Activated CD4-positive, alpha-beta T cell treated with anti-CD3 and anti-CD28 coated beads, Interleukin-2, amount 10 ng/mL, durations not matched to agents 24 days and 14 days (primary cell): ENCODE results near the gene FHOD1. TPM values are rescaled to one million over a fixed set of nuclear protein-coding genes. Genes with fewer than 3 reads are reported as not detected.
A peak's percentile ranks its signal among the peaks of the same experiment; 100 is the strongest.

Source experiments
- DNase-seq: peaks from one replicate; pipeline ENCODE4 v3.0.0; 2022
- H3K27ac Mint-ChIP-seq: one replicate; pipeline ENCODE4 v1.8.0; 2022; ENCODE audit warnings: mild to moderate bottlenecking, mixed read lengths
- H3K27me3 Mint-ChIP-seq: one replicate; pipeline ENCODE4 v1.8.0; 2022; ENCODE audit warnings: mixed read lengths
- H3K36me3 Mint-ChIP-seq: one replicate; pipeline ENCODE4 v1.8.0; 2022; ENCODE audit warnings: low read depth, mild to moderate bottlenecking, mixed read lengths
- H3K4me1 Mint-ChIP-seq: one replicate; pipeline ENCODE4 v1.8.0; 2021; ENCODE audit warnings: mixed read lengths
- H3K4me3 Mint-ChIP-seq: one replicate; pipeline ENCODE4 v1.8.0; 2022; ENCODE audit warnings: mild to moderate bottlenecking, moderate library complexity, mixed read lengths
- H3K9me3 Mint-ChIP-seq: one replicate; pipeline ENCODE4 v1.8.0; 2021; ENCODE audit warnings: mixed read lengths
- intact Hi-C: fragments of 100-400 bp; cut with micrococcal nuclease; formaldehyde crosslinking; loops from one replicate; pipeline ENCODE4 v1.15.1; 2023
- total RNA-seq: library from RNA; stranded (reverse); gene quantifications from 2 replicates; pipeline ENCODE4 v1.2.3, GENCODE V29; 2022

FHOD1 gene
- 128 TPM in 2 replicates for total RNA-seq

DNA sequence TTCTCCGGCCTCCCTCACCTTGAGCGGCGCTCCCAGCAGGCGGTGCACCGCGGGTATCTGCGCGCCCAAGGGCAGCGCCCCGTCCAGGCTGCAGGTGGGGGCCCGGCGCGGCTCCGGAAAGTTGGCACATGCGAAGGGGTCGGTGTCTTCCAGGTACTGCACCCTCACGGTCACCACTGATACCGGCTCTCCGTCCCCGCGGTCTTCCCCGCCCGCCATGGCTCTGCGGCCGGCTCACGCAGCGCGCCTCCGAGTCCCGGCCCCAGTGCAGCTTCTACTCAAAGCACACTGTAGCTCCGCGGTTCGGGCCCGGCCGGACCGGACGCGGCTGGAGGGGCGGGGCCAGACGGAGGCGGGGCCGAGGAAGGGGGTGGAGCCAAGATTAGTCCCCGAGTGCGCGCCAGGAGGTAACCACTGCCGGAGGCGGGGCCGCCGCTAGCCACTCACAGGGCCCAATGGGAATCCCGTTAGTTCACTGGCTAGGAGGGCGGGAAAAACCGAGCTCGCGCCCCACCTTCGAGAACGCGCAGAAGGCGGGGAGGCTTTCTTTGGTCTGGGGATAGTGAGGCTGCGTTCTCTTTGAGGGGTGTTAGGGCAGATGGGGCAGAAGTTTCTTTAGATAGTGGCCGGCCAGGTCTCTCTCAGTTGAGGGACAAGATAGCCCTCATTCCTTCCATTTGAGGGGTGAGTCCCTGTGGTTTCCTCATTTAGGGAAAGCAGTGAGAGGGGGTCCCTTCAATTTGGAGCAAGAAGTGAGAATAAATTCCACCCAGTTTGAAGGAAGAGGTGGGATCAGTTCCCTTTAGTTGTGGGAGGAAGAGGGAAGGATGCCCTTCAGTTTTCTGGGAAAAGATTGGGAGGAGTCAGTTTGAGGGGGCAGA is at the start of gene FHOD1:
TSS of gene FHOD1 (minus strand) at position 290 of the 881 bp plus-strand sequence. CDS start at position 219, 71 bp downstream.
- intact Hi-C loops: loop anchor here (1.0 to 10.0 kb wide), 5 partner anchors 31 to 597 kb away; partner anchors contain the start of genes ATP6V0D1, CENPT, CTCF and MATCAP1
- H3K36me3 Mint-ChIP-seq: peaks cover 7% of the 10 kb centered on the region
- H3K9me3 Mint-ChIP-seq: no peaks in the 10 kb centered on the region
- H3K4me1 Mint-ChIP-seq: peaks cover 48% of the 10 kb centered on the region
- peaks cover 14% of the 10 kb centered on the region for H3K27me3 Mint-ChIP-seq
- peak; percentile 100 for DNase-seq
- peak within 1 kb of the TSS; percentile 91 for H3K27ac Mint-ChIP-seq
- H3K4me3 Mint-ChIP-seq: peak within 1 kb of the TSS; percentile 89

- Mint-ChIP-seq H3K36me3 (no peaks in the 10 kb centered on the region), H3K27ac (no peak overlapping the region), H3K9me3 (no peaks in the 10 kb centered on the region), H3K4me1 (no peaks in the 10 kb centered on the region), H3K4me3 (no peak overlapping the region), H3K27me3 (no peaks in the 10 kb centered on the region)
- DNase-seq: no peak
- intact Hi-C loops: no loop called here
Measured at GRCh38 chr16:67296420-67296819, 49.1 kb upstream of the FHOD1 start.

DNA sequence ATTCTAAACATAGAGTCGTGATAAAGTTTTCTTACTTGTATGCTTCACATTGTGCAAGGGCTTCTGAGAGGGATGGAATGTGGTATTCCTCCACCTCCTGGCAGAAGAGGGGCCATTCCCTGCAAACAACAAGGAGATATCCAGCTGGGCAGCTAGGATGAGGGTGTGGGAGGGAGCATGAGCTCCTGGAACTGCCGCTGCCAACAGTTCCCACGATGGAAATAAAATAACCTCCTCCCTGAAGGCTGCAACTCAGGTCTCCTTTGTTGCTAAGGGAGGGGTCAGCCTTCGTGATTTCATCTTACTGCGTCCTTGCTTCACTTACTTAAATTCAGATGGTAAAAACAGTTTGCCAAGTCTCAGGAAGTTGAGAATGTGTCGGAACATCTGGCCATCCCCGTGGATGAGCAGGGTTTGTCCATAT is 47.7 kb upstream of the FHOD1 start:
- DNase-seq: no peak
- Mint-ChIP-seq H3K4me1 (no peaks in the 10 kb centered on the region), H3K9me3 (no peaks in the 10 kb centered on the region), H3K4me3 (no peak overlapping the region), H3K27ac (no peak overlapping the region), H3K36me3 (no peaks in the 10 kb centered on the region), H3K27me3 (no peaks in the 10 kb centered on the region)
- intact Hi-C loops: no loop called here

GRCh38 chr16:67294171-67294757 is 47.0 kb upstream of the FHOD1 start:
- intact Hi-C loops: no loop called here
- Mint-ChIP-seq H3K4me1 (peaks cover 3% of the 10 kb centered on the region), H3K27ac (no peak overlapping the region), H3K4me3 (no peak overlapping the region), H3K27me3 (no peaks in the 10 kb centered on the region), H3K9me3 (no peaks in the 10 kb centered on the region), H3K36me3 (no peaks in the 10 kb centered on the region)
- DNase-seq: no peak

- no peaks in the 10 kb centered on the region for H3K36me3 Mint-ChIP-seq
- H3K27me3 Mint-ChIP-seq: no peaks in the 10 kb centered on the region
- no peak overlapping the region for H3K4me3 Mint-ChIP-seq
- intact Hi-C loops: no loop called here
- H3K4me1 Mint-ChIP-seq: peaks cover 3% of the 10 kb centered on the region
- no peak overlapping the region for H3K27ac Mint-ChIP-seq
- no peaks in the 10 kb centered on the region for H3K9me3 Mint-ChIP-seq
- DNase-seq: no peak
Measured at GRCh38 chr16:67291461-67291860, 44.2 kb upstream of the FHOD1 start.

DNA sequence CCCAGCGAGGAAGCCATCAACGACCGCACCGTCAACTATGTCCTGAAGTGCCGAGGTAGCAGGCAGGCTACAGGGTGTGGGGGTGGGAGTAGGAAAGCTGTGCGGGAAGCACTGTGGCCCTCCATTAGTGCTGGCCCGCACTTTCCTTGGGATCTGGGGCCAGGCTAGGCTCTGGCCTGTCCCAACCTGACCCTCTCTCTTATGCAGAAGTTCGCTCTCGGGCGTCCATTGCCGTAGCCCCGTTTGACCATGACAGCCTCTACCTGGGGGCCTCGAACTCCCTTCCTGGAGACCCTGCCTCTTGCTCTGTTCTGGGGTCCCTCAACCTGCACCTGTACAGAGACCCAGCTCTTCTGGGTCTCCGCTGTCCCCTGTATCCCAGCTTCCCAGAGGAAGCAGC is 40.7 kb upstream of the FHOD1 start:
- no peak overlapping the region for H3K4me3 Mint-ChIP-seq
- no peaks in the 10 kb centered on the region for H3K9me3 Mint-ChIP-seq
- no peak overlapping the region for H3K27ac Mint-ChIP-seq
- peaks cover 3% of the 10 kb centered on the region for H3K36me3 Mint-ChIP-seq
- DNase-seq: no peak
- no peaks in the 10 kb centered on the region for H3K27me3 Mint-ChIP-seq
- H3K4me1 Mint-ChIP-seq: peaks cover 3% of the 10 kb centered on the region
- intact Hi-C loops: no loop called here

GRCh38 chr16:67286441-67287235 is 39.4 kb upstream of the FHOD1 start:
- Mint-ChIP-seq H3K9me3 (no peaks in the 10 kb centered on the region), H3K4me3 (no peak overlapping the region), H3K27me3 (no peaks in the 10 kb centered on the region), H3K27ac (no peak overlapping the region), H3K4me1 (peaks cover 3% of the 10 kb centered on the region), H3K36me3 (peaks cover 7% of the 10 kb centered on the region)
- intact Hi-C loops: no loop called here
- DNase-seq: no peak

DNA sequence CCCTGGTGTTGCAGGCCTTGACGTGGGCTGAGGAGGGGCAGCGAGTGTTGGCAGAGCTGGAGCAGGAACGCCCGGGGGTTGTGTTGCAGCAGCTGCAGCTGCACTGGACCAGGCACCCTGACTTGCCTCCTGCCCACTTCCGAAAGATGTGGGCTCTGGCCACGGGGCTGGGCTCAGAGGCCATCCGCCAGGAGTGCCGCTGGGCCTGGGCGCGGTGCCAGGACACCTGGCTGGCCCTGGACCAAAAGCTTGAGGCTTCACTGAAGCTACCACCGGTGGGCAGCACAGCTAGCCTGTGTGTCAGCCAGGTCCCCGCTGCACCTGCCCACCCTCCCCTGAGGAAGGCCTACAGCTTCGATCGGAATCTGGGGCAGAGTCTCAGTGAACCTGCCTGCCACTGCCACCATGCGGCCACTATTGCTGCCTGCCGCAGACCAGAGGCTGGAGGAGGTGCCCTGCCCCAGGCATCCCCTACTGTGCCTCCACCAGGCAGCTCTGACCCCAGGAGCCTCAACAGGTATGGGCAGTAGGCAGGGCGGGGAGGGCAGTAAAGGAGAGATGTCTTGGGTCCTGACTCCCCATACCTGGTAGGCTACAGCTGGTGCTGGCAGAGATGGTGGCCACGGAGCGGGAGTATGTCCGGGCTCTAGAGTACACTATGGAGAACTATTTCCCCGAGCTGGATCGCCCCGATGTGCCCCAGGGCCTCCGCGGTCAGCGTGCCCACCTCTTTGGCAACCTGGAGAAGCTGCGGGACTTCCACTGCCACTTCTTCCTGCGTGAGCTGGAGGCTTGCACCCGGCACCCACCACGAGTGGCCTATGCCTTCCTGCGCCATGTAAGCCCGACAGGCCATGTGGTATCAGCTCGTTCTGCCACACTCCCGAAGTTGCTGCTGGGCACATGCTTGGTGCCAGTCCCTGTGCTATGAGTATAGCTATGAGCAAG is 37.7 kb upstream of the FHOD1 start:
- H3K27me3 Mint-ChIP-seq: no peaks in the 10 kb centered on the region
- H3K36me3 Mint-ChIP-seq: peaks cover 10% of the 10 kb centered on the region
- peaks cover 4% of the 10 kb centered on the region for H3K4me1 Mint-ChIP-seq
- no peak for DNase-seq
- H3K4me3 Mint-ChIP-seq: no peak overlapping the region
- no peaks in the 10 kb centered on the region for H3K9me3 Mint-ChIP-seq
- intact Hi-C loops: no loop called here
- no peak overlapping the region for H3K27ac Mint-ChIP-seq

GRCh38 chr16:67283826-67284555 is 36.7 kb upstream of the FHOD1 start:
- peaks cover 10% of the 10 kb centered on the region for H3K36me3 Mint-ChIP-seq
- no peaks in the 10 kb centered on the region for H3K27me3 Mint-ChIP-seq

GRCh38 chr16:67283039-67283825 is 36.0 kb upstream of the FHOD1 start:
- H3K9me3 Mint-ChIP-seq: no peaks in the 10 kb centered on the region
- no peak overlapping the region for H3K27ac Mint-ChIP-seq
- no peaks in the 10 kb centered on the region for H3K27me3 Mint-ChIP-seq
- H3K4me1 Mint-ChIP-seq: peaks cover 4% of the 10 kb centered on the region
- intact Hi-C loops: no loop called here
- peaks cover 10% of the 10 kb centered on the region for H3K36me3 Mint-ChIP-seq
- H3K4me3 Mint-ChIP-seq: no peak overlapping the region
- no peak for DNase-seq

More at GRCh38 chr16:67283826-67284555, 36.7 kb upstream of the FHOD1 start:
- DNase-seq: no peak
- Mint-ChIP-seq H3K27ac (no peak overlapping the region), H3K4me1 (peaks cover 2% of the 10 kb centered on the region), H3K4me3 (no peak overlapping the region), H3K9me3 (no peaks in the 10 kb centered on the region)
- intact Hi-C loops: no loop called here

- Mint-ChIP-seq H3K4me1 (peaks cover 9% of the 10 kb centered on the region), H3K36me3 (peaks cover 13% of the 10 kb centered on the region), H3K4me3 (no peak overlapping the region), H3K27ac (no peak overlapping the region), H3K27me3 (no peaks in the 10 kb centered on the region), H3K9me3 (no peaks in the 10 kb centered on the region)
- DNase-seq: no peak
- intact Hi-C loops: no loop called here
Measured at GRCh38 chr16:67282447-67282805, 35.1 kb upstream of the FHOD1 start.
